GM18519 (cell line): ENCODE results near the gene PXN.
"Not testable (repeated sequence)": the region's sequence is repeated elsewhere in the genome, so short reads cannot be mapped to it uniquely, and the experiment has no call there.

ENCODE experiments used
- ATAC-seq: cut with Tn5 transposase; IDR thresholded peaks from one replicate; pipeline ENCODE4 v1.9.1; 2021; ENCODE audit warnings: mild to moderate bottlenecking, moderate library complexity; ENCODE audit not compliant: unreplicated experiment, low FRiP score

PXN gene

DNA sequence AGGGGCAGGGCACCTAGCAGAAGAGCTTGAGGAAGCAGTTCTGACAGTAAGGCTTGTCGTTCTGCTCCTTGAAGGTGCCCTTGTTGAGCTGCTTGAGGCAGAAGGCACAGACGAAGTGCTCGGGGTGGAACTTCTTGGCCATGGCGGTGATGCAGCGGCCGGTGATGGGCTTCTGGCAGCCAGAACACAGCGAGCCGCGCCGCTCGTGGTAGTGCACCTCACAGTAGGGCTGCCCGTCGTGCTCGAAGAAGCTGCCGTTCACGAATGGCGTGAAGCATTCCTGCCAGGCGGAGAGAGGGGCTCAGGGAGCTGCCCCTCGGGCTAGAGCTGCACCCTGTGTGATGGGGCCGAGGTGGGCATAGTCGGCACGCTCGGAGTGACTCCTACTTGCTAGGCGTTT lies 53.2 kb downstream of the PXN start:
- no peak for ATAC-seq

DNA sequence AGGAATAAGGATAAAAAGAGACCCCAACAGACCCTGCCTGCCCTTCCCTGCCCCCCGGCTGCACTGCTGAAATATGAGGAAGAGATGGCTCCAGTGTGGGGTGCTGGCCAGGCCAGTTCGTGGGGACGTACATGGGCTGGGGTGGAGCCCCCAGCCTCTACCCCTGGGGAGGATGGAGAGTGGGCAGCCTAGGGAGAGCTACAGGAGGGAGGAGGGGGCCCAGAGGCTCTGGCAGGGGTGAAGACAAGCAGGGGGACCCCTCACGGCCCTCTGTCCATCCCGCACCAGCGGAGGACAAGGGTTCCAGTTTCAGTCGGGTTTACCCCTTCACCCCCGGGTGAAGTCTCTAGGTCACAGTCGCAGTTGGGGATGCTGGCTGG lies 53.6 kb downstream of the PXN start:
- no peak for ATAC-seq

DNA sequence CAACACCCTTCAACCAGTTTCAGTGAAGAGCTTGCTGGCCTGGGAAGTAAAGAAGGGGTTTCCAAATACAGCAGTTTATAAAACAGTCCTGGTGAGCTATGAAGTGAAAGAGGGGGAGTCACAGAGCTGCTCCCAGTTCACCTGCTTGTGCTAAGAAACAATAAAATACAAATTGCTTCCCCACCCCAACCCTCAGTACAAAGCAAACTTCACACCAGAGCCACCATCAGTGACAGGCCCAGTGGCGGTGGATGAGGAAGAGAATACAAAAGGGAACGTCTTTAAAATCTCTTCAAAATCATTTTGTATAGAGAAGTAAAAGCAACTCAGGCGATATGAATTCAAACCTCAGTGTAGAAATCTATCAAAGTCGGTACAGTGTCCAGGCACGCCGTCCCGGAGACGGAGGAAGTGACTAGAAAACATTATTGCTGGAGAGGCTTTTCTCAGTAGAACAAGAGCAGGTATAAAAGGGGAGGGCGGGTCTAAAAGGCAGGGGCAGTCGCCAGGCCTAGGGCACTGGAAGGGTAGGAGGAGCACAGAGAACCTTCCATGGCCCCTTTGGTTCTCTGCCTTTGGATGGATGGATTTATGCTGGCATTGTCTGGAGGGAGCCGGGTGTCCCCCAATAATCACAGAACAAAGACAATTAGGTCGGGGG lies 54.2 kb downstream of the PXN start:
- ATAC-seq, result no peak

DNA sequence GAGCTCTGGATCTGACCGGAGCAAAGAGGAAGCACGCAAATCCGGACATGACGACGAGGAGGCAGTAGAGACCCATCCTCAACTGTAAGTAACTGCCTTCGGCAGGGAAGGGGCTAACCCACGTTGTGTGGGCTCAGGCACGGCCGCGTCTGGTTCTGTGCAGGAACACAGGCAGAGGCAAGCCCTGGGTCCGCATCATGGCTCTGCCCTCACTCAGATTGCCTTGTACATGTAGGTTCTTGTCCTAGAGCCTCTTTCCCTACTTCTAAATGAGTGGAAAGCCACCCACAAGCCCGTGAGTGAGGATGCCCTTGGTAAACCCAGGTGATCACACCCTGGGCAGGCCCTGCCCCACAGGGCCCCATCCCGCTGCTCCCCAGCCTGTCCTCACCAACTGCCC lies 55.7 kb downstream of the PXN start:
- no peak for ATAC-seq

DNA sequence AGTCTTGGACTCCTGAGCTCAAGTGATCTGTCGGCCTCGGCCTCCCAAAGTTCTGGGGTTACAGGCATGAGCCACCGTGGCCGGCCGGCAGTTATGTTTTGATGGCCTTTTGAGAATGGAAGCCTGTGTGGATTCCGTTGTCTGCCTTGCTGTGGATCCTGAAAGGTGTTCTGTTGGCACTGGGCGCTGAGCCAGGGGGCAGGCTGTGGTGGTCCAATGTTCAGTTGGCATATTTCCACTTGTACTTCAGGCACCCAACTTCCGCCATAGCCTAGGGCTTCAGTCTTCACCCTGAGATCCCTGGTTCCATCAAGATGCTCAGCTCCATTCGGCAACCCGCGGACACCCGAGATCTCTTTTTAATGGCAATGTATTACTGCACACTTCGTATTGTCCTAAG lies 58.3 kb downstream of the PXN start:
- ATAC-seq, result no peak

DNA sequence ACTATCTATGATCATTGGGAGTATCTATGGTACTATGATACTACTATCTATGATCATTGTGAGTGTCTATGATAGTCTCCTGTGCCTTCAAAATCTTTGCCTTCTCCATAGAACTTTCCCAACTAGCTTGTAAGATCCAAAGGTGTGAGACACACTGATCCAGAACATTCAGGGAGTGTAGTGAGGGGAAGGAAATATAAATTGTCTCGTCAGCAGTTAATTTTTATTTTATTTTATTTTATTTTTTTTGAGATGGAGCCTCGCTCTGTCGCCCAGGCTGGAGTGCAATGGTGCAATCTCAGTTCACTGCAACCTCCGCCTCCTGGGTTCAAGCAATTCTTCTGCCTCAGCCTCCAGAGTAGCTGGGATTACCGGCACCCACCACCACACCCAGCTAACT lies 58.7 kb downstream of the PXN start:
- ATAC-seq, result not testable (repeated sequence)

DNA sequence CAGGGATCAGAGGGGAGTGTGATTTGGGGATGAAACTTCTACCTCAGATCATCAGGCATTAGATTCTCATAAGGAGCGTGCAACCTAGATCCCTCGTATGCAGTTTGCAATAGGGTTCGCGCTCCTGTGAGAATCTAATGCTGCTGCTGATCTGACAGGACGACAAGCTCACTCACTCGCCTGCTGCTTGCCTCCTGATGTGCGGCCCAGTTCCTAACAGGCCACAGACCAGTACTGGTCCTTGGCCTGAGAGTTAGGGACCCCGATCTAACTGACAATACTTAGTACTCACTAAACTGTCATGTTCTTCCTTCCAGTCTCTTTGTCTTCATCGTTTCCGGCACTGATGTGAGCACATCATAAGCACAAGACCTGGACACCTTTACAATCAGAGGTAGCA lies 59.3 kb downstream of the PXN start:
- no peak for ATAC-seq

DNA sequence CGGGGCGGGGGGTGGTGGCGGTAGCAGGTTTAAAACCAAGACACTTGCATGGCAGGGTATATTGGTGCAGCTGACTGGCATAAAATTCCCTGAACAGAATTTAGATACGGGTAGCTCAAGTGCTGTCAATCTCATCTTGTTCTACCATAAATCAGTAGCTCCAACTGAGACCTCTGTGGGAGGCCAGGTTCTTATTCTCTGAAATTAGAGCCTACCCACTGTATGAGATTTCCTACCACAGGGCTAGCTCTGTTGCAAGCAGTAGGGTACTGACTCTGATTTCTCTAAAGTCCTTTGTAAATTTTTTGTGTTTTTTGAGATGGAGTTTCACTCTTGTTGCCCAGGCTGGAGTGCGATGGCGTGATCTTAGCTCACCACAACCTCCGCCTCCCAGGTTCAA lies 61.4 kb downstream of the PXN start:
- no peak for ATAC-seq

DNA sequence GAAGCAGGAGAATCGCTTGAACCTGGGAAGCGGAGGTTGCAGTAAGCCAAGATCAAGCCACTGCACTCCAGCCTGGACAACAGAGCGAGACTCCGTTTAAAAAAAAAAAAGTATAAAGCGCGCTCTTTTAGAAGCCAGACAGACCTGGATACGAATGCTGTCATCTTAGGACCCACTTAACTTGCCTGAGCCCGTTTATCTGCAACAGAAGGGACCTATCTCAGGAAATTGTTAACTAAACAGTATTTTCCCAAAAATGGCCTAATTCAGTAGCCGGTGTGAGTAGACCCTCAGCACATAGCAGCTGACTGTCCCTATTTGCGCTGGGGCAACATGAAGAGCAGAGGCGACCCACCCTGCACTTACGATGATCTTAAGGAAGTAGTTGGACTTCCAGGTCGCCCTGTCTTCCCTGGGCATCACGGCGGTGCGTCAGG lies 65.1 kb downstream of the PXN start:
- no peak for ATAC-seq

DNA sequence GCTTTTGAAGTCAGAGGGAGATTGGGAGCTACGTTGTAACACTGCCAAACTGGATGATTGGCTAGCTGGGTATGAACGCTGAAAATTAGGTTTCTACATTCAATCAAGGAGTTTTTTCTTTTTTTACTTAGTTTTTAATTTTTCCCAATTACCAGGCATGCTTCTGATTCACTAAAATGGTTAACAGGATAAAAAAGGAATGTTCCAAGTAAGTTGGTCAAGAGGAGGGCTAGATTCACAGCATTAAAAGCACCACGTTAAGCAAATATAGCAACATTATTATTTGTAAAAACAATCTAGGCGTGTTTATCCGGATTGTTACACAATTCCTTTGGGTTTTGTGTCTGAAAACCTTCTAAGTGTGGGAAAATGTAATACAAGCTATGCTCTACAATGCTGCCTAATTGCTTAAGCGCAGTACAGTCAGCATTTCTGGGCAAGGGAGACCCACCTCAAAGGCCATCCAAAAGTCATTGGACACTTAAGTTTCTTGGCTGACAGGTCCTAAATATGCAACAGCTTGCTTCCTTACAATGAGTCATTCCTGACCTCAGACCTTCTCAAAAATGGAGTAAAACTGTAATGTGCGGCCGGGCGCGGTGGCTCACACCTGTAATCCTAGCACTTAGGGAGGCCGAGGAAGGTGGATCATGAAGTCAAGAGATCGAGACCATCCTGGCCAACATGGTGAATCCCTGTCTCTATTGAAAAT lies 65.8 kb downstream of the PXN start:
- ATAC-seq, result no peak

DNA sequence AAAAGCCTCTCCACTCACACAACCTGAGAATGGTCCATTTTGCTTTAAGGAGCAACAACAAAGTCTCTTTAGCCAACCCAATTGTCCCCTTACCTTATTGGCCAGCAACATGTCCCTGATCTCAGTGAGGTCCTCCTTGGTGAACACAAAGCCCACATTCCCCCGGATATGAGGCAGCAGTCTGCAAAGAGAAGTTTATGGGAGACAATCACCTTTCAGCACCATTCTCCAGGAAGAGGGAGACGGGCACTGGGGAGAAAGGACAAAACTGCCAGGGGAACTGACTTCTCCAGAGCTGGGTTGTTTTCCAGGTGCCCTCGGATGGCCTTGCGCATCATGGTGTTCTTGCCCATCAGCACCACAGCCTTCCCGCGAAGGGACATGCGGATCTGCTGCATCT lies 66.5 kb downstream of the PXN start:
- ATAC-seq, result no peak

DNA sequence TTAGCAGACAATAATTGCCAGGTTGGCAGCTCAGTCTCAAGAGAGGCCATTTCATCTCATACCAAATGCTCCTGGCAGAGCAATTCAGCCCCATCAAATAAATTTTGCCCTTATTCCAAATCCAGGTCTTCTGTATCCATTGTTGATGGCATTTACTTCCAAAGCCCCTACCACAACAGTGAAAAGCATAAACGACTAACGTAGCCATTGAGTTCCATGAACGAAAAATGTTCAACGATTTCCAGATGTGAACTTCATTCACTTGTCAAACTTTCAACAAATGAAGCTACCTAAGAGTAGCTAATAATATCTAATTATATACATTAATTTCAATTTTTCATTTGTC lies 68.0 kb downstream of the PXN start:
- ATAC-seq, result no peak

DNA sequence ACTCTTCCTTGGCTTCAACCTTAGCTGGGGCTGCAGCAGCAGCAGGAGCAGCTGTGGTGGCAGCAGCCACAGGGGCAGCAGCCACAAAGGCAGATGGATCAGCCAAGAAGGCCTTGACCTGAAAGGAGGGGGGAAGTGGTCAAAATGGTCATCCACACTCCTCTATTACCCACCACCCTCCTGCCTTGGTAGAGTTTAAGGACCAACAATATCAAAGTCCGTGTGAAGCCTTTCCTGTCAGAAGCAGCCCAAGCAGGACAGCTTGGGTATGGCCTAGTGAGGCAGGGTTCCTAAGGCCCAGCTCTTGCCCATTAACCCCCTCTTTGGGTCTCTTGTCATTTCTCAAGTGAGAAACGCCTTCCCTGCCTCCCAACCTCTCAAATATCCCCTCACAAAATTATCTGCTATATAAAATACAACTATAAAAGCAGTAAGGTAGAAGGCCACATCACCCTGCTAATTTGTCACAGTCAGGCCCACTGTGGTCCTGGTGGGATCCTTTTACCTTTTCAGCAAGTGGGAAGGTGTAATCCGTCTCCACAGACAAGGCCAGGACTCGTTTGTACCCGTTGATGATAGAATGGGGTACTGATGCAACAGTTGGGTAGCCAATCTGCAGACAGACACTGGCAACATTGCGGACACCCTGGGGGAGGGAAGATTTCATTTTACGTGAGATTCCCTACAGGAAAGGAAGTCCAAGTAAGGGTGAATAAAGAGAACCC lies 68.6 kb downstream of the PXN start:
- ATAC-seq, result not testable (repeated sequence)

DNA sequence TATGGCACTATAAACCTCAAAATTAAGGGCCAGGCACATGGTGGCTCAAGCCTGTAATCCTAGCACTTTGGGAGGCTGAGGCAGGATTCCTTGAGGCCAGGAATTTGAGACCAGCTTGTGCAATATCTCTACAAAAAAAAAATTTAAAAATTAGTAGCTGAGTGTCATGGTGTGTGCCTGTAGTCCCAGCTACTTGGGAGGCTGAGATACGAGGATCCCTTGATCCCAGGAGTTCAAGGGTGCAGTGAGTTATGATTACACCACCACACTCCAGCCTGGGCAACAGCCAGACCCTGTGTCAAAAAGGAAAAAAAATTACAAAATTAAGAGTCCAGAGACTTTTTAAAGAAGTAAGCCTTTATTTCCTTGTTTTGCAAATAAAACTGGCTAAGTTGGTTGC lies 69.2 kb downstream of the PXN start:
- ATAC-seq, result no peak

DNA sequence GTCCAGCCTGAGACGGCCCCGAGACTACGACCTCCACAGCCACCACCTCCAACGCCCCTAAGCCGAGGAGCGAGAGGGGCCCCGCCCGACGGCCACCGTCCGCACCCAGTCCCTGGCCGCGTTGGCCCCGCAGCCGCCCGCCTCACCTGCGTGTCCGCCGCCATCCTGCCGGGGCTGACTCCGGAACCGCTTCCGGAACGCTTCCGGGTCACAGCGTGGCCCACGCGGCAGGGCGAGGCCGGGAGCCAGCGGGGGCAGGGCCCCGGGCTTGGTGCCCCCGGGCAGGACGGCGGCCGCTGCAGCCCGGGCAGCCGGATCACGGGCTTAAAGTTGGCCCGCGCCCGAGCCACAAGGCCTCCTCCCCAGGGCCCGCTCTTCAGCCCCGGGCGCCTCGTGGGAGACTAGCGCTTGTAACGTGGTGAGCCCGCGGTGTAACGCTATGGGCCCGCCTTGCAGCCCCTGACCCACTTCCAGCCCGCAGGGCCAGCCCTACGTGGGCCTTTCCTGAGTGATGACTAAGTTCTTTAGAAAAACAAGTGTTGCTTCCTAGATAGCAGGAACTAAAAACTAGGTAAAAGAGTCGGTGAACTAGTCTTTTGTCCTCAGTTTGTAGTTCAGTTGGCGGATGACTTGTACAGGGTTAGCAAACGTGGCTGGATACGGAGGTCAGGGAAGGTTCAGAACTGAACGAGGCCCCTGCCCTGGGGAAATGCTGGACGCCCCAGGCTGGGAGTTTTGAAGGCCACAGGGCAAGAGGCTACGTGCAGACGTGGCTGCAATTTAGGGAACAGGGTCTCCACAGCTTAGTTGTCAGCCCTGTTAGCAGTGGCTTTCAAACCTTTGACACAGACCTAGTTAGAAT lies 70.8 kb downstream of the PXN start, which contains the start of gene GCN1:
Gene GCN1, minus strand, starts transcription at position 182 of the 862 bp plus-strand sequence. Its CDS starts 18 bp downstream, at position 164.
- ATAC-seq, result peak; percentile 52

DNA sequence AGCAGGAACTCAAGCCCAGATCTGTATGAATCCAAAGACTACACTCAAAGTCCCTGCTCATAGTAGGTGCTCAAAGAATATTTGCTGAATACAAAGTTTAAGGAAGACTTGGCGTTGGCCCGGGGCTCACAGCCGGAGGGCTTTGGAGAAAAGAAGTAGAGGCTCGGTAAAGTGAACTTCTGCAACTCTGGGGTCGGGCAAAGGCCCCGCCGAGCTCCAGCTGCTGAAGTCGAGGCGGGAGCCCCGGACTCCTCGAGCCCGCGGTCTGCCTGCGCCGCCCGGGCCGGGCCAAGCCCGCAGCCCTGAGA lies 71.3 kb downstream of the PXN start:
- ATAC-seq, result peak; percentile 3

DNA sequence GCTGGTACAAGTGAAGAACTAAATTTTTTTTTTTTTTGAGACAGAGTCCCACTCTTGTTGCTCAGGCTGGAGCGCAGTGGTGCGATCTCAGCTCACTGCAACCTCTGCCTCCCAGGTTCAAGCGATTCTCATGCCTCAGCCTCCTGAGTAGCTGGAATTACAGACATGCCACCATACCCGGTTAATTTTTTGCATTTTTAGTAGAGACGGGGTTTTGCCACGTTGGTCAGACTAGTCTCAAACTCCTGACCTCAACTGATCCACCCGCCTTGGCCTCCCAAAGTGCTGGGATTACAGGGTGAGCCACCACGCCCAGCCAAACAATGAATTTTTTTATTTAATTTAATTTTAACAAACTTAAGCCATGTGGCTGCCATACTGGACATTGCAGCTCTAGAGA lies 72.2 kb downstream of the PXN start:
- ATAC-seq, result not testable (repeated sequence)

DNA sequence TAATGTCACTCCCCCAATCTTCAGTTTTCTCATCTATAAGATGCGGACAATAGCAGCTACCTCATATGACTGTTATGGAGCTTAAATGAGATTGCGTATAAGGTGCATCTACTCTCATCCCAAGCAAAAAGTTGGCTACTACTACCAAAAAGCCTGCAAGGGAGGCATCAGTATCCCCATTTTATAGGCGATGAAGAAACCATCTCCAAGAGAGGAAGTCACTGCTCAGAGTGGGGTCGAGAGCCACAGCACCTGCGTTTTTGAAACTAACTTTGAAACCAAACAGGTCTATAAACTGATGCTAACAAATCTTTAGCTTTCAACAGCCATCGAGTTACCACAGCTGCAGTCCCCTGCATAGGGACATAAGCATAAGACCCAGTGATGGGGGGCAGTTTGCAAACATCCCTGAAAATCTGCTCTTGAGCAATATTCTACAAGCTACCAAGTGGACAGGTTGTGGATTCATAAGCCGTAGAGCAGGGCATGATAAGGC lies 74.5 kb downstream of the PXN start:
- ATAC-seq, result no peak

DNA sequence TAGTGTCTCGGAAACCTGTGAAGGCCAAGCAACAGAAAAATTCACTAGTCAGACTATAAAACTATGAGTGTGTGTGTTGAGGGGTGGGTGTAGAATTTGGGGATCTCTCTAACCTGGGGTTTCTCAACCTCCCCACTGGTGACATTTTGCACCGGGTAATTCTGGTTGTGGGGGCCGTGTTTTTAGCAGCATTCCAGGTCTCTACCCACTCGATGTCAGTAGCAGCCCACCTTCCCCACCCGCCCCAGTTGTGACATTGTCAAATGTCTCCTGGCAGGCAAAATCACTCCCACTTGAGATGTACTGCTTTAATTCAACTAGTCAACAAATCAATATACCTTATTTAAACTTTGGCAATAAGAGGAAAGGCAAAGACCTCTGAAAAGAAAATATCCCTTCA lies 75.1 kb downstream of the PXN start:
- no peak for ATAC-seq

DNA sequence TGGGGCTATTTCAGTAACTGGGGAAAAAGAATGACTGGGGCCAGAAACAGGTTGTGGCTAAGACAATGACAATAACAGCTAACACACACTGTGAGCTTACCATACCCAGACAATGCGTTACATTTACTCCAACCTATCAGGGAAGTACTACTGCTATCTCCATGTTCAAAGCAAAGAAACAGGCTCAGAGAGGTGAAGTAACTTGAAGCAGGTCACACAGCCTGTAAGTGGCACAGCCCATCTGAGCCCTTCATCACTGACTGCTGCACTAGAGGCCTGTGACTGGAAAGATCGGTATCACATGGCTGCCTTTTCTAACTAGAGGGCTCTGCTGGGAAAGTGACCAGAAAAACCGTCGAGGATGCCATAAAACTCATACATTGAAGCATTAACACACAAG lies 78.9 kb downstream of the PXN start:
- ATAC-seq, result no peak

DNA sequence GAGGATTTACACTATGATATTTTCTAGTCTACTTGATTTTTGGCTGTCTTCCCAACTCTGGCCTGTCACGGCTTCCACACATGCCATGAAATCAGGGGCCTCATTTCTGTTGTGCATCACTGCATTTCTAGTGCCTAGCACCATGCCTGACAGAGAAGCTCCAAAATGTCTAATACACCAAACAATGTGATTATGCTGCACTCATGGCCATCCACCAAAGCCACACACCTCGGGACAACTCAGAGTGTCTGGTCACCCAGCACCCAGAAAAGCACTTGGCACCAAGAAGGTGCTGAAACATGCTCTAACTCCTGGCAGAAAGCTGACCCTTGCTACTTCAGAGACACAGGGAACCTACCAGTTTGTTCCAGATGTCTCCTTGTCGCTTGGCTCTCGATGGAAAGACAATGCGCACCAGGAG lies 82.3 kb downstream of the PXN start:
- ATAC-seq, result no peak
